Vagina (tissue), 2 donors: Measurements from ENCODE around the gene DHRSX. TPM values are rescaled to one million over a fixed set of nuclear protein-coding genes. Genes with fewer than 3 reads are reported as not detected.
"Not testable (repeated sequence)": the region's sequence is repeated elsewhere in the genome, so short reads cannot be mapped to it uniquely, and the experiment has no call there.

Experiments
- DNase-seq, 2 donors: peaks; one replicate each; pipeline ENCODE4 v3.0.0-alpha.2; 2017; ENCODE audit errors: extremely low spot score in 2 of 2
- H3K27ac ChIP-seq: fragments of 200-600 bp; sonication (generic); one replicate; pipeline ENCODE4 v1.5.1; 2019
- H3K27me3 ChIP-seq: fragments of 200-600 bp; sonication (generic); one replicate; pipeline ENCODE4 v1.5.1; 2019
- H3K36me3 ChIP-seq, 2 donors: fragments of 200-600 bp; sonication (generic); one replicate each; pipeline ENCODE4 v1.5.1; 2017 to 2019
- H3K4me1 ChIP-seq: fragments of 200-600 bp; sonication (generic); one replicate; pipeline ENCODE4 v1.5.1; 2019
- H3K4me3 ChIP-seq, 2 donors: fragments of 200-600 bp; sonication (generic); 1 replicate in 1 of 2; 2 replicates in 1 of 2; pipeline ENCODE4 v1.5.1; 2016 to 2019
- H3K9me3 ChIP-seq: fragments of 200-600 bp; sonication (generic); one replicate; pipeline ENCODE4 v1.5.1; 2019
- POLR2A ChIP-seq, 2 donors: fragments of 450-650 bp; IDR thresholded peaks; one replicate each; pipeline ENCODE4 v1.6.1; 2017; ENCODE audit warnings: antibody characterized with exemption in 2 of 2, mild to moderate bottlenecking in 2 of 2, moderate library complexity in 2 of 2
- POLR2AphosphoS5 ChIP-seq, 2 donors: sonication (generic); formaldehyde crosslinking; IDR thresholded peaks; one replicate each; pipeline ENCODE4 v1.9.0; 2017; ENCODE audit warnings: antibody characterized with exemption in 2 of 2, mild to moderate bottlenecking in 2 of 2, low read depth in 1 of 2; ENCODE audit not compliant: insufficient read depth in 1 of 2
- intact Hi-C: fragments of 100-400 bp; cut with DNase I; formaldehyde crosslinking; loops from one replicate; pipeline ENCODE4 v1.15.1; 2023
- total RNA-seq: library from RNA; depleted of rRNA; stranded (reverse); fragments of >200 nt; gene quantifications from one replicate; pipeline ENCODE4 v1.2.3, GENCODE V29; 2016
- TF ChIP-seq, protein P1 (sequence below), 3 experiments: fragments of 450-650 bp in 2 of 3; fragments of 200-600 bp in 1 of 3; sonication (generic) in 1 of 3; IDR thresholded peaks; one replicate each; pipeline ENCODE4 v1.5.1; 2017 to 2019; ENCODE audit warnings: antibody characterized with exemption in 3 of 3, mild to moderate bottlenecking in 2 of 3, moderate library complexity in 2 of 3

Gene DHRSX
- total RNA-seq, 1 donor from 2014 or later, result 26.0 TPM

DNA sequence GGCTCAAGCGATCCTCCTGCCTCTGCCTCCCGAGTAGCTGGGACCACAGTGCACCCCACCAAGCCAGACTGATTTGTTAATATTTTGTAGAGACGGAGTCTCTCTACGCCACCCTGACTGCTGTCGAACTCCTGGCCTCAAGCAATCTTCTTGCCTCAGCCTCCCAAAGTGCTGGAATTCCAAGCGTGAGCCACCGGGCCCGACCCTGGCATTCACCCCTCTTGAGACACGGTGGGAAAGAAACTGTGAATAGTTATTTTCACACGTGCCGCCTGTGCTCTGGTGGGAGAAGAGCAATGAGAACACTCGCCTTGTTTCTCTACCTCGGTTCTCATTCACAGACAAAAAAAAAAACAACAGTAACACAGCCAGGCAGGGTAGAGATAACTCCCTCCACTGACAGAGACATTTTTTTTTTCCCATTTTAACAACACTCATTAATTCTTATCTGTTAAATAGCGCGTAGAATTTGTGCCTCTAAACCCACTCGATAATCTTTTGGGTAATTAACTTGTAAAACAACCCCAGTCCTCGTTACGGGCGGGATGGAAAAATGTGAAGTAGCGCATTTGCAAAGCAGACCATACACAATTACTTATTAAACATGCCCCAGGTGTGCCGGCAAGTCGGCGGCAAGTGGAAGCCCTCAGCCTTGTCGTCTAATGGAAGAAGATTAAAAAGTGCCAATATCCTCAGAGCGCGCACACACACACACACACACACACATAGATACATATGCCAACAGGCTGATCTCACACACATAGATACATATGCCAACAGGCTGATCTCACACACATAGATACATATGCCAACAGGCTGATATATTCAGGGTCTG, 103.3 kb downstream of the DHRSX start:
- Histone ChIP-seq H3K4me3 (no peak overlapping the region), H3K27ac (no peak overlapping the region), H3K9me3 (no peaks in the 10 kb centered on the region), H3K36me3 (no peaks in the 10 kb centered on the region), H3K27me3 (no peaks in the 10 kb centered on the region), H3K4me1 (peaks cover 10% of the 10 kb centered on the region)
- TF ChIP-seq POLR2A (IDR thresholded peaks at IDR 0.05), result no peak
- no peak for TF ChIP-seq POLR2AphosphoS5 (IDR thresholded peaks at IDR 0.05; ENCODE audit: insufficient read depth in 1 of 2, low read depth in 1 of 2)
- TF ChIP-seq, protein P1, sequence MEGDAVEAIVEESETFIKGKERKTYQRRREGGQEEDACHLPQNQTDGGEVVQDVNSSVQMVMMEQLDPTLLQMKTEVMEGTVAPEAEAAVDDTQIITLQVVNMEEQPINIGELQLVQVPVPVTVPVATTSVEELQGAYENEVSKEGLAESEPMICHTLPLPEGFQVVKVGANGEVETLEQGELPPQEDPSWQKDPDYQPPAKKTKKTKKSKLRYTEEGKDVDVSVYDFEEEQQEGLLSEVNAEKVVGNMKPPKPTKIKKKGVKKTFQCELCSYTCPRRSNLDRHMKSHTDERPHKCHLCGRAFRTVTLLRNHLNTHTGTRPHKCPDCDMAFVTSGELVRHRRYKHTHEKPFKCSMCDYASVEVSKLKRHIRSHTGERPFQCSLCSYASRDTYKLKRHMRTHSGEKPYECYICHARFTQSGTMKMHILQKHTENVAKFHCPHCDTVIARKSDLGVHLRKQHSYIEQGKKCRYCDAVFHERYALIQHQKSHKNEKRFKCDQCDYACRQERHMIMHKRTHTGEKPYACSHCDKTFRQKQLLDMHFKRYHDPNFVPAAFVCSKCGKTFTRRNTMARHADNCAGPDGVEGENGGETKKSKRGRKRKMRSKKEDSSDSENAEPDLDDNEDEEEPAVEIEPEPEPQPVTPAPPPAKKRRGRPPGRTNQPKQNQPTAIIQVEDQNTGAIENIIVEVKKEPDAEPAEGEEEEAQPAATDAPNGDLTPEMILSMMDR (IDR thresholded peaks at IDR 0.05), result no peak
- intact Hi-C loops, result no loop called here
- no peak for DNase-seq

DNA sequence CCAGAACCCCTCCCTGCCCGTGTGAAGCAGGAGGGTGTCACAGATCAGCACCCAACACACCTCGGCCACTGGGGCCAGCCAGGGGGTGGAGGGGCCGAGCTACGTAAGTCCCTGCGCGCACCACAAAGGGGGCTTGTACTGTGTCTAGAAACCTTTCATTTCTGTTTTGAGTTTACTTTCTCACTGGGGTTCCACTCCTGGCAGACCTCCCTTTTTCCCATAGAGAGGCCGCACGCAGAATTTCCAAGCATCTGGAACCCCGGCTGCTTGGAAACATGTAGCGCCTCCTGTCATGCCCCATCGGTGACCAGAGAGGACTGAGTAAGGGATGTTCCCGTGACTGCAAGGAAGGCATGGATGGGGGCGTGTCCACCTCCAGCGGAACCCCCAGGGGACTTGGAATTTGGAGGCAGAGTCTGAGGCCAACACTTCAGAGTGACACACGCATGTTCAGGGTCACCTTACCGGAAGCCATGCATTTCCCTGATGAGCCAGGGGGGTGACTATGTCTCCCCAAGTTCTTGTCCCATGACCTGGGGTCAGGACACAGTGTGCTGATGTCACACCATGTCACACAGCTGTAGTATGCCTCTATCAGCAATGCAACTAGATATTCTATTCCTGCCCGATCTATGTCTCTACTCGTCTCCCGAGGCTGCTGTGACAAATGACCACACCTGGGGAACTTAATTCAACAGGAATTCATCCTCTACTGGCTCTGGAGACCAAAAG, 105.3 kb downstream of the DHRSX start:
- no peaks in the 10 kb centered on the region for H3K9me3 ChIP-seq
- no peaks in the 10 kb centered on the region for H3K27me3 ChIP-seq
- H3K27ac ChIP-seq, result no peak overlapping the region
- no peaks in the 10 kb centered on the region for H3K4me1 ChIP-seq
- intact Hi-C loops, result no loop called here
- no peak for DNase-seq
- no peak overlapping the region for H3K4me3 ChIP-seq
- no peaks in the 10 kb centered on the region for H3K36me3 ChIP-seq
- TF ChIP-seq, protein P1 (IDR thresholded peaks at IDR 0.05), result no peak
- TF ChIP-seq POLR2AphosphoS5 (IDR thresholded peaks at IDR 0.05; ENCODE audit: insufficient read depth in 1 of 2, low read depth in 1 of 2) (no peak), POLR2A (IDR thresholded peaks at IDR 0.05) (no peak)

DNA sequence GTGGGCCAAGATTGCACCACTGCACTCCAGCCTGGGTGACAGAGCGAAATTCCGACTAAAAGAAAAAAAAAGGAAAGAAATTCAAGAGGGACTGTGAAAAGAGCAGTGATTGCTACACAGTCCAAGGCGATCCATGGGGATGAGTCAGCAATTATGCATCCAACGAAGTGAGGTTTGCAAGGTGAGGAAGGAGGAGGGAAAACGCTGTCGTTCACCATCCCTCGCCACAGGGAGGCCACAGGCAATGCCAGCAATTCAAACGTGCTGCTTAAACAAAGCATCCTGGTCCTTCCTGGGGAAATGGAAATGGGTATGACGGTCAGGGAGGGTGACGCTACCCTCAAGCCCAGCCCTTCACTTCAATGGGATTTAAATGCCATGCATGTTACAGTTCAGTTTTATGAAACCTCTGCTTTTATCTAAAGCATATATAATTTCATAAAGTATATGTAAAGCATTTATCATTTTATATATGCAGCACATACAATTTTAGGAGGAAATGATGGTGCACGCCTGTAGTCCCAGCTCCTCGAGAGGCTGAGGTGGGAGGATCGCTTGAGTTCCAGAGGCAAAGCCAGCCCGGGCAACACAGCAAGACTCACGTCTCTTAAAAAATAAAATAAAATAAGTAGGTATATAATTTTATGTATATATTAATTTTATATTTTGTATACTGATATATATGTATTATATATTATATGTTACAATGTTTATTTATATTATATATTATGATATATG, 108.7 kb downstream of the DHRSX start:
- Histone ChIP-seq H3K4me1 (no peaks in the 10 kb centered on the region), H3K9me3 (no peaks in the 10 kb centered on the region), H3K4me3 (no peak overlapping the region), H3K36me3 (no peaks in the 10 kb centered on the region), H3K27me3 (no peaks in the 10 kb centered on the region), H3K27ac (no peak overlapping the region)
- intact Hi-C loops, result no loop called here
- DNase-seq, result no peak
- TF ChIP-seq, protein P1 (IDR thresholded peaks at IDR 0.05), result no peak
- TF ChIP-seq POLR2AphosphoS5 (IDR thresholded peaks at IDR 0.05; ENCODE audit: insufficient read depth in 1 of 2, low read depth in 1 of 2), result no peak

DNA sequence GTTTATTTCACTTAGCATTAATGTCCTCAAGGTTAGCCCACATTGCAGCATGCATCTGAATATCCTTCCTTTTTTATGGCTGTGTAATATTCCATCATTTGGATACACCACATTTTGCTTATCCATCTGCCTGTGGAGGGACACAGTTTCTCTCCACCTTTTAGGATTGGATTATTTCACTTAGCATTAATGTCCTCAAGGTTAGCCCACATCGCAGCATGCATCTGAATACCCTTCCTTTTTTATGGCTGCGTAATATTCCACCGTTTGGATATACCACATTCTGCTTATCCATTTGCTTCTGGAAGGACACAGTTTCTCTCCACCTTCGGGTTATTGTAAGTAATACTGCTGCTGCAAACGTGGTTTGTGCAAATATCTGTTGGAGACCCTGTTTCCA, 110.0 kb downstream of the DHRSX start:
- no peaks in the 10 kb centered on the region for H3K36me3 ChIP-seq
- H3K27me3 ChIP-seq, result no peaks in the 10 kb centered on the region
- no peak overlapping the region for H3K27ac ChIP-seq
- H3K9me3 ChIP-seq, result no peaks in the 10 kb centered on the region
- DNase-seq, result no peak
- no peak overlapping the region for H3K4me3 ChIP-seq
- intact Hi-C loops, result no loop called here
- no peak for TF ChIP-seq POLR2AphosphoS5 (IDR thresholded peaks at IDR 0.05; ENCODE audit: insufficient read depth in 1 of 2, low read depth in 1 of 2)
- TF ChIP-seq POLR2A (IDR thresholded peaks at IDR 0.05), result no peak
- TF ChIP-seq, protein P1 (IDR thresholded peaks at IDR 0.05), result no peak
- H3K4me1 ChIP-seq, result no peaks in the 10 kb centered on the region

DNA sequence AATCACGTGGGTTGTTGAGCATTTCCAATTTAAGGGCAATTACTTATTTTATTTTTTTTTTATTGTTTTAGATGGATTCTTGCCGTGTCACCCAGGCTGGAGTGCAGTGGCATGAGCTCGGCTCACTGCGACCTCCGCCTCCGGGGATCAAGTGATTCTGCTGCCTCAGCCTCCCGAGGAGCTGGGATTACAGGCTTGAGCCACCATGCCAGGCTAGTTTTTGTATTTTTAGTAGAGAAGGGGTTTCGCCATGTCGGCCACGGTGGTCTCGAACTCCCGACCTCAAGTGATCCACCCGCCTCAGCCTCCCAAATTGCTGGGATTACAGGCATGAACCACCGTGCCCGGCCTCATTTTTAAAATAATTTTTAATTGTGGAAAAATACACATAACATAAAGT, 111.0 kb downstream of the DHRSX start:
- DNase-seq, H3K9me3 ChIP-seq, H3K36me3 ChIP-seq, intact Hi-C loops, H3K4me3 ChIP-seq, H3K27me3 ChIP-seq, H3K27ac ChIP-seq, H3K4me1 ChIP-seq: not testable (repeated sequence)
